Neural cell (in vitro differentiated cells): ENCODE measurements around the gene HOMER2. TPM values are rescaled to one million over a fixed set of nuclear protein-coding genes. Genes with fewer than 3 reads are reported as not detected.
A peak's percentile ranks its signal among the peaks of the same experiment; 100 is the strongest.

ENCODE experiments used
- H2AFZ ChIP-seq: fragments of 200-600, 300-800 bp; sonication (generic), shearing (Covaris generic); 2 replicates; pipeline ENCODE4 v1.6.0; 2014; ENCODE audit warnings: low read depth, mild to moderate bottlenecking, antibody characterized with exemption, low read length, moderate library complexity
- H3F3A ChIP-seq: fragments of 200-600 bp; shearing (Covaris generic); 2 replicates; pipeline ENCODE4 v1.6.1; 2016; ENCODE audit warnings: mild to moderate bottlenecking, moderate library complexity, mixed read lengths, antibody characterized with exemption, low read length; ENCODE audit not compliant: insufficient read depth, poor library complexity, severe bottlenecking
- H3K27ac ChIP-seq: fragments of 200-600, 300-800 bp; sonication (generic), shearing (Covaris generic); 2 replicates; pipeline ENCODE4 v1.5.1; 2014; ENCODE audit warnings: mild to moderate bottlenecking, low read length, moderate library complexity
- H3K27me3 ChIP-seq: fragments of 300-800, 200-600 bp; sonication (generic), shearing (Covaris generic); 2 replicates; pipeline ENCODE4 v1.6.0; 2014; ENCODE audit warnings: mild to moderate bottlenecking, low read depth, low read length, moderate library complexity; ENCODE audit not compliant: insufficient read depth
- H3K36me3 ChIP-seq: fragments of 300-800, 200-600 bp; sonication (generic), shearing (Covaris generic); 2 replicates; pipeline ENCODE4 v1.5.1; 2014; ENCODE audit warnings: mild to moderate bottlenecking, antibody characterized with exemption, low read length, moderate library complexity; ENCODE audit not compliant: insufficient read depth
- H3K4me2 ChIP-seq: fragments of 300-800, 200-600 bp; sonication (generic), shearing (Covaris generic); 2 replicates; pipeline ENCODE4 v1.6.0; 2014; ENCODE audit warnings: mild to moderate bottlenecking, low read length
- H3K4me3 ChIP-seq: fragments of 300-800, 200-600 bp; sonication (generic), shearing (Covaris generic); 2 replicates; pipeline ENCODE4 v1.5.1; 2014; ENCODE audit warnings: mild to moderate bottlenecking, low read length, moderate library complexity
- H3K79me2 ChIP-seq: fragments of 200-600 bp; shearing (Covaris generic); replicated peaks from 2 replicates; pipeline ENCODE4 v1.6.0; 2014; ENCODE audit warnings: mild to moderate bottlenecking, low read length, moderate library complexity; ENCODE audit not compliant: insufficient read depth
- H3K9ac ChIP-seq: fragments of 300-800, 200-600 bp; sonication (generic), shearing (Covaris generic); 2 replicates; pipeline ENCODE4 v1.6.1; 2016; ENCODE audit warnings: mild to moderate bottlenecking, low read length, mixed read lengths
- H3K9me2 ChIP-seq: fragments of 200-600 bp; shearing (Covaris generic); 2 replicates; pipeline ENCODE4 v1.6.1; 2016; ENCODE audit warnings: mild to moderate bottlenecking, low read length, mixed read lengths; ENCODE audit not compliant: insufficient read depth
- H3K9me3 ChIP-seq: fragments of 200-600, 300-800 bp; sonication (generic), shearing (Covaris generic); 2 replicates; pipeline ENCODE4 v1.6.1; 2016; ENCODE audit warnings: mild to moderate bottlenecking, mixed run types, low read length, moderate library complexity, mixed read lengths
- H4K20me1 ChIP-seq: fragments of 200-600 bp; shearing (Covaris generic); 2 replicates; pipeline ENCODE4 v1.6.1; 2016; ENCODE audit warnings: mild to moderate bottlenecking, mixed run types; ENCODE audit not compliant: insufficient read depth
- CTCF ChIP-seq: fragments of 450-650 bp; IDR thresholded peaks from 2 replicates; pipeline ENCODE4 v1.5.1; 2014; ENCODE audit warnings: antibody characterized with exemption, mild to moderate bottlenecking, moderate library complexity; ENCODE audit not compliant: poor library complexity, severe bottlenecking
- EP300 ChIP-seq: fragments of 450-650 bp; conservative IDR thresholded peaks from 2 replicates; pipeline ENCODE4 v1.6.1; 2014; ENCODE audit warnings: antibody characterized with exemption, mild to moderate bottlenecking, moderate library complexity; ENCODE audit not compliant: poor library complexity, severe bottlenecking
- EZH2 ChIP-seq: fragments of 200-600, 300-800 bp; shearing (Covaris generic), sonication (generic); IDR thresholded peaks from 2 replicates; pipeline ENCODE4 v1.6.1; 2014; ENCODE audit warnings: antibody characterized with exemption, low read length, borderline replicate concordance, mild to moderate bottlenecking; ENCODE audit not compliant: insufficient read depth, poor library complexity, severe bottlenecking
- MXI1 ChIP-seq: fragments of 450-650 bp; conservative IDR thresholded peaks from 2 replicates; pipeline ENCODE4 v1.6.1; 2014; ENCODE audit warnings: antibody characterized with exemption, mild to moderate bottlenecking; ENCODE audit not compliant: poor library complexity, severe bottlenecking
- POLR2AphosphoS5 ChIP-seq: IDR thresholded peaks from 2 replicates; pipeline ENCODE4 v1.6.1; 2012
- RAD21 ChIP-seq: fragments of 450-650 bp; conservative IDR thresholded peaks from 2 replicates; pipeline ENCODE4 v1.6.1; 2014; ENCODE audit warnings: antibody characterized with exemption, mild to moderate bottlenecking, moderate library complexity
- REST ChIP-seq: IDR thresholded peaks from 2 replicates; pipeline ENCODE4 v1.6.1; 2012; ENCODE audit warnings: borderline replicate concordance
- SMC3 ChIP-seq: fragments of 450-650 bp; conservative IDR thresholded peaks from 2 replicates; pipeline ENCODE4 v1.6.1; 2014; ENCODE audit warnings: antibody characterized with exemption, mild to moderate bottlenecking, moderate library complexity; ENCODE audit not compliant: poor library complexity
- TAF1 ChIP-seq: IDR thresholded peaks from 2 replicates; pipeline ENCODE4 v1.6.1; 2012; ENCODE audit warnings: low read depth
- polyA plus RNA-seq: library from polyadenylated mRNA; depleted of rRNA; stranded (reverse); fragments of >200 nt; gene quantifications from 2 replicates; pipeline ENCODE4 v1.2.3, GENCODE V29; 2014

HOMER2 gene
- polyA plus RNA-seq, 1 donor from 2014 or later = 21.7 TPM

- Histone ChIP-seq H3K9me3 (no peaks in the 10 kb centered on the region), H3K36me3 (no peaks in the 10 kb centered on the region), H3F3A (no peaks in the 10 kb centered on the region), H3K27me3 (no peaks in the 10 kb centered on the region), H3K4me3 (no peak overlapping the region), H3K27ac (no peak overlapping the region), H3K79me2 (peaks cover under 1% of the 10 kb centered on the region), H4K20me1 (no peaks in the 10 kb centered on the region), H3K4me2 (no peak overlapping the region), H3K9me2 (no peaks in the 10 kb centered on the region), H3K9ac (no peak overlapping the region), H2AFZ (no peak overlapping the region)
- TF ChIP-seq TAF1 = no peak
- TF ChIP-seq EZH2 = no peak
- no peak for TF ChIP-seq SMC3
- TF ChIP-seq CTCF = no peak
- no peak for TF ChIP-seq POLR2AphosphoS5
- no peak for TF ChIP-seq MXI1
Observed at GRCh38 chr15:82992436-82992998, 40.0 kb upstream of the HOMER2 start.

- TF ChIP-seq POLR2AphosphoS5 (no peak), EP300 (no peak), SMC3 (no peak), REST (no peak), RAD21 (no peak), MXI1 (no peak), CTCF (no peak), TAF1 (no peak), EZH2 (no peak)
- H3K4me3 ChIP-seq = peak overlapping the region; percentile 73
- no peaks in the 10 kb centered on the region for H3K9me3 ChIP-seq
- H3K27ac ChIP-seq = peak overlapping the region; percentile 92
- H3K9me2 ChIP-seq = no peaks in the 10 kb centered on the region
- H2AFZ ChIP-seq = peak overlapping the region; percentile 98
- no peaks in the 10 kb centered on the region for H4K20me1 ChIP-seq
- H3K4me2 ChIP-seq = peak overlapping the region; percentile 96
- no peaks in the 10 kb centered on the region for H3F3A ChIP-seq
- no peaks in the 10 kb centered on the region for H3K27me3 ChIP-seq
- H3K9ac ChIP-seq = peak overlapping the region; percentile 86
- no peaks in the 10 kb centered on the region for H3K36me3 ChIP-seq
- H3K79me2 ChIP-seq = peaks cover 12% of the 10 kb centered on the region
Observed at GRCh38 chr15:82986442-82986780, 33.9 kb upstream of the HOMER2 start.
